RWPE2 (cell line): Measurements from ENCODE around the gene C8G.

Experiments used
- ATAC-seq: fragments of 200-7000 bp; cut with Tn5 transposase; 3 replicates; pipeline ENCODE4 v1.9.1; 2021; ENCODE audit warnings: low read depth
- DNase-seq: peaks from one replicate; pipeline ENCODE4 v3.0.0-alpha.2; 2020; ENCODE audit warnings: low spot score
- H3K27ac ChIP-seq: fragments of 450-650 bp; 2 replicates; pipeline ENCODE4 v1.5.1; 2017; ENCODE audit warnings: mild to moderate bottlenecking; ENCODE audit not compliant: poor library complexity, severe bottlenecking
- H3K27me3 ChIP-seq: fragments of 250-450 bp; sonication (Bioruptor Pico); 2 replicates; pipeline ENCODE4 v1.5.1; 2021; ENCODE audit warnings: mild to moderate bottlenecking, moderate library complexity; ENCODE audit not compliant: insufficient read depth, poor library complexity, severe bottlenecking
- H3K36me3 ChIP-seq: fragments of 250-450 bp; sonication (Bioruptor Pico); 2 replicates; pipeline ENCODE4 v1.5.1; 2020; ENCODE audit warnings: low read depth, mild to moderate bottlenecking, moderate library complexity
- H3K4me1 ChIP-seq: fragments of 250-450 bp; sonication (Bioruptor Pico); 2 replicates; pipeline ENCODE4 v1.5.1; 2021; ENCODE audit warnings: mild to moderate bottlenecking, moderate library complexity; ENCODE audit not compliant: insufficient read depth, poor library complexity, severe bottlenecking
- H3K4me3 ChIP-seq: fragments of 250-450 bp; sonication (Bioruptor Pico); 2 replicates; pipeline ENCODE4 v1.5.1; 2021; ENCODE audit warnings: mild to moderate bottlenecking, moderate library complexity; ENCODE audit not compliant: severe bottlenecking
- H3K9me3 ChIP-seq: fragments of 250-450 bp; sonication (Bioruptor Pico); 2 replicates; pipeline ENCODE4 v1.5.1; 2021; ENCODE audit warnings: mild to moderate bottlenecking, moderate library complexity; ENCODE audit not compliant: severe bottlenecking
- CTCF ChIP-seq: fragments of 450-650 bp; IDR thresholded peaks from one replicate; pipeline ENCODE4 v1.5.1; 2017; ENCODE audit warnings: mild to moderate bottlenecking, moderate library complexity; ENCODE audit not compliant: poor library complexity, severe bottlenecking

Gene C8G

GRCh38 chr9:136926749-136927148 lies 18.3 kb upstream of the C8G start:
- no peak overlapping the region for H3K4me3 ChIP-seq
- H3K27me3 ChIP-seq, result no peaks in the 10 kb centered on the region
- peaks cover 24% of the 10 kb centered on the region for H3K36me3 ChIP-seq
- H3K9me3 ChIP-seq, result no peaks in the 10 kb centered on the region
- DNase-seq (no peak), ATAC-seq (no peak)
- TF ChIP-seq CTCF, result no peak
- H3K27ac ChIP-seq, result no peak overlapping the region
- H3K4me1 ChIP-seq, result no peaks in the 10 kb centered on the region

GRCh38 chr9:136927343-136928271 lies 17.4 kb upstream of the C8G start:
- H3K27ac ChIP-seq, result no peak overlapping the region
- no peak for DNase-seq
- H3K4me1 ChIP-seq, result no peaks in the 10 kb centered on the region
- no peaks in the 10 kb centered on the region for H3K9me3 ChIP-seq
- peaks cover 24% of the 10 kb centered on the region for H3K36me3 ChIP-seq
- ATAC-seq, result no peak
- no peak overlapping the region for H3K4me3 ChIP-seq
- no peaks in the 10 kb centered on the region for H3K27me3 ChIP-seq
- no peak for TF ChIP-seq CTCF

GRCh38 chr9:136928591-136928990 lies 16.5 kb upstream of the C8G start:
- Histone ChIP-seq H3K9me3 (no peaks in the 10 kb centered on the region), H3K27ac (no peak overlapping the region), H3K36me3 (peaks cover 25% of the 10 kb centered on the region), H3K27me3 (no peaks in the 10 kb centered on the region), H3K4me1 (no peaks in the 10 kb centered on the region), H3K4me3 (no peak overlapping the region)
- no peak for TF ChIP-seq CTCF
- ATAC-seq (no peak), DNase-seq (no peak)

GRCh38 chr9:136930014-136930413 lies 15.0 kb upstream of the C8G start:
- no peak overlapping the region for H3K4me3 ChIP-seq
- H3K27me3 ChIP-seq, result no peaks in the 10 kb centered on the region
- TF ChIP-seq CTCF, result no peak
- no peaks in the 10 kb centered on the region for H3K9me3 ChIP-seq
- DNase-seq, result no peak
- no peaks in the 10 kb centered on the region for H3K4me1 ChIP-seq
- peaks cover 12% of the 10 kb centered on the region; the same call in 1 of the 2 replicates for H3K36me3 ChIP-seq
- no peak overlapping the region for H3K27ac ChIP-seq
- ATAC-seq, result no peak

- no peak overlapping the region for H3K27ac ChIP-seq
- ATAC-seq (no peak), DNase-seq (no peak)
- no peak overlapping the region for H3K4me3 ChIP-seq
- no peaks in the 10 kb centered on the region for H3K4me1 ChIP-seq
- peaks cover 8% of the 10 kb centered on the region; the same call in 1 of the 2 replicates for H3K36me3 ChIP-seq
- H3K9me3 ChIP-seq, result no peaks in the 10 kb centered on the region
- no peak for TF ChIP-seq CTCF
- no peaks in the 10 kb centered on the region for H3K27me3 ChIP-seq
Observed at GRCh38 chr9:136931611-136932130, 13.4 kb upstream of the C8G start.
